K562 (cell line): Measurements from ENCODE around the gene MS4A1. TPM values are rescaled to one million over a fixed set of nuclear protein-coding genes. Genes with fewer than 3 reads are reported as not detected.

Source experiments
- FUS ChIP-seq: fragments of 200-400 bp; formaldehyde crosslinking; optimal IDR thresholded peaks from 2 replicates; pipeline ENCODE3; 2017; ENCODE audit warnings: low read depth, low read length
- GABPB2 ChIP-seq: fragments of 250-450 bp; sonication (Bioruptor Pico); conservative IDR thresholded peaks from 2 replicates; pipeline ENCODE4 v1.5.1; 2021; ENCODE audit warnings: mild to moderate bottlenecking
- MITF ChIP-seq: IDR thresholded peaks from 2 replicates; pipeline ENCODE4 v1.6.1; 2014; ENCODE audit warnings: antibody characterized with exemption
- NR4A1 ChIP-seq, 2 experiments: fragments of 250-450 bp in 1 of 2; fragments of 450-650 bp in 1 of 2; sonication (Bioruptor Pico) in 1 of 2; IDR thresholded peaks; 2 replicates each; pipeline versions ENCODE4 v1.4.0 to v1.6.1; 2016 to 2020; ENCODE audit warnings: mild to moderate bottlenecking in 2 of 2, missing compliant biosample characterization in 1 of 2, missing genetic modification characterization in 1 of 2, moderate library complexity in 1 of 2
- RFX7 ChIP-seq: fragments of 250-450 bp; sonication (Bioruptor Pico); IDR thresholded peaks from 2 replicates; pipeline ENCODE4 v1.5.1; 2021; ENCODE audit warnings: mild to moderate bottlenecking
- SFPQ ChIP-seq: fragments of 200-400 bp; formaldehyde crosslinking; IDR thresholded peaks from 2 replicates; pipeline ENCODE4 v1.6.1; 2017; ENCODE audit warnings: mild to moderate bottlenecking, low read depth, low read length, moderate library complexity
- TFAP4 ChIP-seq: sonication (generic); formaldehyde crosslinking; IDR thresholded peaks from 2 replicates; pipeline ENCODE4 v1.8.0; 2022; ENCODE audit warnings: missing genetic modification reagents, mild to moderate bottlenecking, moderate library complexity, borderline replicate concordance
- ZBTB1 ChIP-seq: sonication (generic); formaldehyde crosslinking; IDR thresholded peaks from 2 replicates; pipeline ENCODE4 v1.8.1; 2023; ENCODE audit warnings: missing genetic modification reagents, low read depth, mild to moderate bottlenecking, borderline replicate concordance
- ZNF146 ChIP-seq: IDR thresholded peaks from one replicate; pipeline ENCODE4 v1.6.1; 2018; ENCODE audit warnings: missing compliant biosample characterization; ENCODE audit not compliant: unreplicated experiment
- polyA plus RNA-seq, 8 experiments: library from polyadenylated mRNA; depleted of rRNA in 4 of 8; stranded (reverse) in 5 of 8; unstranded in 3 of 8; fragments of >200 nt; fragmentation: Nextera tagmentation in 2 of 8; fragmentation: Illumina TruSeq in 1 of 8; extraction: Ambion mirVana in 2 of 8; extraction: Trizol in 1 of 8; gene quantifications; 2 replicates each; pipeline versions ENCODE4 v1.2.1 to v1.2.3, GENCODE V29; 2011 to 2014; ENCODE audit warnings: inconsistent platforms in 1 of 8, missing spikeins in 1 of 8
- total RNA-seq, 7 experiments: library from RNA; depleted of rRNA in 6 of 7; stranded (reverse); fragments of >200 nt in 6 of 7; fragmentation: Illumina TruSeq in 2 of 7; extraction: Trizol in 2 of 7; gene quantifications; 2 replicates each; pipeline versions ENCODE4 v1.2.1 to v1.2.3, GENCODE V29; 2011 to 2021; ENCODE audit warnings: low replicate concordance in 1 of 7
- TF ChIP-seq, protein P1 (sequence below), 2 experiments: fragments of 450-650 bp in 1 of 2; sonication (generic) in 1 of 2; formaldehyde crosslinking in 1 of 2; IDR thresholded peaks; 2 replicates each; pipeline versions ENCODE4 v1.7.1 to v1.9.0; 2016 to 2022; ENCODE audit warnings: inconsistent platforms in 1 of 2, mild to moderate bottlenecking in 1 of 2, missing genetic modification reagents in 1 of 2

MS4A1 gene
- total and polyA plus RNA-seq, 9 of the 15 experiments (the other 6 are each of a cell fraction or from before 2014, with no cell fraction given) = 0.01 to 0.24 (median 0.03) TPM; not detected in 5

- TF ChIP-seq, protein P1, sequence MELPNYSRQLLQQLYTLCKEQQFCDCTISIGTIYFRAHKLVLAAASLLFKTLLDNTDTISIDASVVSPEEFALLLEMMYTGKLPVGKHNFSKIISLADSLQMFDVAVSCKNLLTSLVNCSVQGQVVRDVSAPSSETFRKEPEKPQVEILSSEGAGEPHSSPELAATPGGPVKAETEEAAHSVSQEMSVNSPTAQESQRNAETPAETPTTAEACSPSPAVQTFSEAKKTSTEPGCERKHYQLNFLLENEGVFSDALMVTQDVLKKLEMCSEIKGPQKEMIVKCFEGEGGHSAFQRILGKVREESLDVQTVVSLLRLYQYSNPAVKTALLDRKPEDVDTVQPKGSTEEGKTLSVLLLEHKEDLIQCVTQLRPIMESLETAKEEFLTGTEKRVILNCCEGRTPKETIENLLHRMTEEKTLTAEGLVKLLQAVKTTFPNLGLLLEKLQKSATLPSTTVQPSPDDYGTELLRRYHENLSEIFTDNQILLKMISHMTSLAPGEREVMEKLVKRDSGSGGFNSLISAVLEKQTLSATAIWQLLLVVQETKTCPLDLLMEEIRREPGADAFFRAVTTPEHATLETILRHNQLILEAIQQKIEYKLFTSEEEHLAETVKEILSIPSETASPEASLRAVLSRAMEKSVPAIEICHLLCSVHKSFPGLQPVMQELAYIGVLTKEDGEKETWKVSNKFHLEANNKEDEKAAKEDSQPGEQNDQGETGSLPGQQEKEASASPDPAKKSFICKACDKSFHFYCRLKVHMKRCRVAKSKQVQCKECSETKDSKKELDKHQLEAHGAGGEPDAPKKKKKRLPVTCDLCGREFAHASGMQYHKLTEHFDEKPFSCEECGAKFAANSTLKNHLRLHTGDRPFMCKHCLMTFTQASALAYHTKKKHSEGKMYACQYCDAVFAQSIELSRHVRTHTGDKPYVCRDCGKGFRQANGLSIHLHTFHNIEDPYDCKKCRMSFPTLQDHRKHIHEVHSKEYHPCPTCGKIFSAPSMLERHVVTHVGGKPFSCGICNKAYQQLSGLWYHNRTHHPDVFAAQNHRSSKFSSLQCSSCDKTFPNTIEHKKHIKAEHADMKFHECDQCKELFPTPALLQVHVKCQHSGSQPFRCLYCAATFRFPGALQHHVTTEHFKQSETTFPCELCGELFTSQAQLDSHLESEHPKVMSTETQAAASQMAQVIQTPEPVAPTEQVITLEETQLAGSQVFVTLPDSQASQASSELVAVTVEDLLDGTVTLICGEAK (IDR thresholded peaks at IDR 0.05) = peak; percentile 73
- TF ChIP-seq, protein P1 (CRISPR knock-in tag; IDR thresholded peaks at IDR 0.05) = no peak
- no peak for TF ChIP-seq GABPB2 (CRISPR knock-in tag)
- TF ChIP-seq NR4A1 (CRISPR knock-in tag; IDR thresholded peaks at IDR 0.05) = no peak
- TF ChIP-seq NR4A1 (tag; IDR thresholded peaks at IDR 0.05) = no peak
- TF ChIP-seq FUS = no peak
- peak; percentile 51; the same call in 1 of the 2 replicates for TF ChIP-seq MITF
- TF ChIP-seq ZBTB1 (CRISPR knock-in tag) = no peak
- no peak for TF ChIP-seq SFPQ
- TF ChIP-seq TFAP4 (CRISPR knock-in tag) = no peak
- no peak for TF ChIP-seq ZNF146 (CRISPR knock-in tag)
- TF ChIP-seq RFX7 (CRISPR knock-in tag) = no peak
- TF ChIP-seq, all 486 proteins: peak for 6
Measured at GRCh38 chr11:60482361-60482760, 26.7 kb downstream of the MS4A1 start (continued).
